Measurements from ENCODE around the gene KDM4B. TPM values are rescaled to one million over a fixed set of nuclear protein-coding genes. Genes with fewer than 3 reads are reported as not detected.

KDM4B gene
- total RNA-seq, 1 experiment from 2014 or later: 35.9 TPM

DNA sequence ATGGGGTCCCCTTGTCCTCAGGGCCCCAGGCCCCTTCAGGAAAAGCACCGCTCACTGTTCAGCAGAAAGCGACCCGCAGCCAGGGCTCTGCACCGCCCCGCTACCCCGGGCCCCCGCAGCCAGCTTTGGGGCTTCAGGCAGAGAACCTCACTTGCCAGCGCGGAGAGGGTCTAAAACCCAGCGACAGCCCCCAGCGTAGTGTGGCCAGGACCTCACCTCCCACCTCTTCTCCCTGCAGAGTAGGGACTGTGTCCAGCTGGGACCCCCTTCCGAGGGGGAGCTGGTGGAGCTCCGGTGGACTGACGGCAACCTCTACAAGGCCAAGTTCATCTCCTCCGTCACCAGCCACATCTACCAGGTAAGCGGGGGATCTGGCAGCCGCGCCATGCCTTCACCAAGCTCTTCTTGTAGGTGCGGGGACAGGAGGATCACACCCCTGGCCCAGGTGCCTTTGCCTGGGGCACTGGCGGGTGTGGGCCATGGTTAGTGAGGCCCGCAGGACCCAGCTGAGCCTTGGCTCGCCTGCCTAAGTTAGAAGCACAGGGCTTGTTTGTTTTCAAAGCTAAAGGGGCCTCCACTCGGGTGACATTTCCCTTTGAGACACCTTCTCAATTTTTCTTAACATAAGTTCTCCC, 175.7 kb downstream of the KDM4B start:
- ChIA-PET RAD21 (ENCODE audit: low non-redundant PET in 1 of 2, low total read pairs in 2 of 2, uncharacterized antibody in 2 of 2, unreplicated experiment in 2 of 2) (no interaction called here), POLR2A (interaction anchor here (0.6 kb wide), 1 partner anchor 53 kb away, joined by 3 read pairs; no protein-coding TSS in a partner anchor), CTCF (interaction anchor here (1.5 kb wide), 1 partner anchor 10 kb away, joined by 4 read pairs; no protein-coding TSS in a partner anchor)
- Histone ChIP-seq H3K9me3 (ENCODE audit: control insufficient read depth in 1 of 2, insufficient read depth in 1 of 2, low read depth in 1 of 2, low read length in 2 of 2) (no peaks in the 10 kb centered on the region), H3K36me3 (ENCODE audit: control insufficient read depth in 1 of 2, insufficient read depth in 2 of 2, low read length in 2 of 2) (no peaks in the 10 kb centered on the region; a peak in 1 of 4 replicates), H4K20me1 (ENCODE audit: insufficient read depth) (no peaks in the 10 kb centered on the region), H2AFZ (ENCODE audit: low read depth, low read length, poor library complexity, severe bottlenecking) (no peak overlapping the region), H3K9ac (ENCODE audit: low read length) (no peak overlapping the region), H3K4me1 (ENCODE audit: control insufficient read depth in 1 of 2, insufficient read depth in 2 of 2, low read length in 2 of 2) (peaks cover 0 to 9% of the 10 kb centered on the region in 2 experiments; a peak in 3 of 4 replicates), H3K79me2 (ENCODE audit: insufficient read depth, low read length) (no peaks in the 10 kb centered on the region), H3K4me2 (ENCODE audit: low read length) (no peak overlapping the region), H3K9me2 (ENCODE audit: insufficient read depth) (no peaks in the 10 kb centered on the region), H3K27ac (ENCODE audit: low read depth, low read length) (no peak overlapping the region), H3K27me3 (ENCODE audit: insufficient read depth, low read length) (no peaks in the 10 kb centered on the region), H3K4me3 (replicated peaks in 1 of 2; ENCODE audit: low read depth in 1 of 2, low read length in 2 of 2) (no peak overlapping the region)
- DNase-seq (ENCODE audit: low read depth, low spot score) (no peak), ATAC-seq (no peak)
- intact Hi-C loops (cut with micrococcal nuclease): no loop called here
- BruUV-seq (replicated peaks): no TSS peak
- TF ChIP-seq ZNF274 (IDR thresholded peaks at IDR 0.05; ENCODE audit: low read depth, low read length) (no peak), ZFX (IDR thresholded peaks at IDR 0.05) (no peak), POLR2A (IDR thresholded peaks at IDR 0.05; ENCODE audit: borderline replicate concordance, extremely low read depth, insufficient read depth, insufficient read length) (no peak), TCF7L2 (IDR thresholded peaks at IDR 0.05; ENCODE audit: borderline replicate concordance, extremely low read depth, insufficient read depth, insufficient read length) (no peak)

DNA sequence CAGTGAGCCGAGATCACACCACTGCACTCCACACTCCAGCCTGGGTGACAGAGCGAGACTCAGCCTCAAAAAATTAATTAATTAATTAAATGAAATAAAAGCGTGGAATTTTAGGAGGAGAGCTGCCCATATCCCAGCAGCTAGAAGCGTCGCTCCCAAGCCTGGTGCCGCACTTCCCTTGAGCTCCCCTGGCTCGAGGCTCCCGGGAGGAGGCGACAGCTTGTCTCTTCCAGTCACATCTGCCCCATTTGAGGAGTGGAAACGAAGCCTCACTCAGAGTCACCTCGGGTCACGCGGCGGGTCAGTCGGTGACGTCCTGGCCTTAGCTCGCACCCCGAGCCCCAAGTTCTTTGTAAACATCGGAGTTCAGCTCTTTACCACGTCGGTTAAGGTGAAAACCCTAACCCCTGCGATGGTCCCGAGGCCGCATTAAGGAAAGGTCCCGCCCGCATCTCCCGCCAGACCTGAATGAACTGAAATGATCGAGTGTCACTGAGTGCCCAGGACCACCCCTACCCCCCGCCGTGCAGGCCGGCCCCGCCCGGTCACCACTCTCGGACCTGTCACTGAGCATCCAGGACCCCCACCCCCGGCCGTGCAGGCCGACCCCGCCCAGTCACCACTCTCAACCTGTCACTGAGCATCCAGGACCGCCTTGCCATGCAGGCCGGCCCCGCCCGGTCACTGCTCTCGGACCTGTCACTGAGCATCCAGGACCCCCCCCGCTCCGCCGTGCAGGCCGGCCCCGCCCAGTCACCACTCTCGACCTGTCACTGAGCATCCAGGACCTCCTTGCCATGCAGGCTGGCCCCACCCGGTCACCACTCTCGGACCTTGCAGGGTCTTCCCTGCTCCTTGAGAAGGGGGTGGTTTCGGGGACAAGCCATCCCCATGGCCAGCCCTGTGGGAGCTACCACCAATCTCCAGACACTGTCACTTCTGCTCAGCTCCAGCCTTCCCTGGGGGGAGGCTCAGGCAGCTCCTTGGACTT, 176.9 kb downstream of the KDM4B start:
- Histone ChIP-seq H3K4me2 (ENCODE audit: low read length) (no peak overlapping the region), H3K4me3 (replicated peaks in 1 of 2; ENCODE audit: low read depth in 1 of 2, low read length in 2 of 2) (no peak overlapping the region), H3K36me3 (ENCODE audit: control insufficient read depth in 1 of 2, insufficient read depth in 2 of 2, low read length in 2 of 2) (no peaks in the 10 kb centered on the region; a peak in 1 of 4 replicates), H2AFZ (ENCODE audit: low read depth, low read length, poor library complexity, severe bottlenecking) (no peak overlapping the region), H3K27ac (ENCODE audit: low read depth, low read length) (no peak overlapping the region), H4K20me1 (ENCODE audit: insufficient read depth) (no peaks in the 10 kb centered on the region), H3K9me2 (ENCODE audit: insufficient read depth) (no peaks in the 10 kb centered on the region), H3K27me3 (ENCODE audit: insufficient read depth, low read length) (no peaks in the 10 kb centered on the region), H3K9me3 (ENCODE audit: control insufficient read depth in 1 of 2, insufficient read depth in 1 of 2, low read depth in 1 of 2, low read length in 2 of 2) (no peaks in the 10 kb centered on the region), H3K9ac (ENCODE audit: low read length) (no peak overlapping the region), H3K79me2 (ENCODE audit: insufficient read depth, low read length) (no peaks in the 10 kb centered on the region), H3K4me1 (ENCODE audit: control insufficient read depth in 1 of 2, insufficient read depth in 2 of 2, low read length in 2 of 2) (peaks cover 0 to 7% of the 10 kb centered on the region in 2 experiments; a peak in 3 of 4 replicates)
- no peak for DNase-seq (ENCODE audit: low read depth, low spot score)
- BruUV-seq (replicated peaks): no TSS peak
- intact Hi-C loops (cut with micrococcal nuclease): no loop called here
- ChIA-PET CTCF (interaction anchor here (0.5 to 1.5 kb wide), 2 partner anchors 9 to 402 kb away, joined by 3 to 4 read pairs; no protein-coding TSS in a partner anchor), RAD21 (ENCODE audit: low non-redundant PET in 1 of 2, low total read pairs in 2 of 2, uncharacterized antibody in 2 of 2, unreplicated experiment in 2 of 2) (no interaction called here), POLR2A (no interaction called here)
- TF ChIP-seq, protein P1, sequence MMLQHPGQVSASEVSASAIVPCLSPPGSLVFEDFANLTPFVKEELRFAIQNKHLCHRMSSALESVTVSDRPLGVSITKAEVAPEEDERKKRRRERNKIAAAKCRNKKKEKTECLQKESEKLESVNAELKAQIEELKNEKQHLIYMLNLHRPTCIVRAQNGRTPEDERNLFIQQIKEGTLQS (IDR thresholded peaks at IDR 0.05): no peak
- TF ChIP-seq FOSL1 (IDR thresholded peaks at IDR 0.05; ENCODE audit: low read depth) (no peak), POLR2AphosphoS5 (IDR thresholded peaks at IDR 0.05; ENCODE audit: low read depth, low read length) (no peak), ELF1 (IDR thresholded peaks at IDR 0.05; ENCODE audit: borderline replicate concordance, low read depth) (no peak), EZH2 (IDR thresholded peaks at IDR 0.05) (no peak), EZH2phosphoT487 (IDR thresholded peaks at IDR 0.05; ENCODE audit: borderline replicate concordance) (no peak), TCF7L2 (IDR thresholded peaks at IDR 0.05; ENCODE audit: borderline replicate concordance, extremely low read depth, insufficient read depth, insufficient read length) (no peak)
- TF ChIP-seq, protein P2, sequence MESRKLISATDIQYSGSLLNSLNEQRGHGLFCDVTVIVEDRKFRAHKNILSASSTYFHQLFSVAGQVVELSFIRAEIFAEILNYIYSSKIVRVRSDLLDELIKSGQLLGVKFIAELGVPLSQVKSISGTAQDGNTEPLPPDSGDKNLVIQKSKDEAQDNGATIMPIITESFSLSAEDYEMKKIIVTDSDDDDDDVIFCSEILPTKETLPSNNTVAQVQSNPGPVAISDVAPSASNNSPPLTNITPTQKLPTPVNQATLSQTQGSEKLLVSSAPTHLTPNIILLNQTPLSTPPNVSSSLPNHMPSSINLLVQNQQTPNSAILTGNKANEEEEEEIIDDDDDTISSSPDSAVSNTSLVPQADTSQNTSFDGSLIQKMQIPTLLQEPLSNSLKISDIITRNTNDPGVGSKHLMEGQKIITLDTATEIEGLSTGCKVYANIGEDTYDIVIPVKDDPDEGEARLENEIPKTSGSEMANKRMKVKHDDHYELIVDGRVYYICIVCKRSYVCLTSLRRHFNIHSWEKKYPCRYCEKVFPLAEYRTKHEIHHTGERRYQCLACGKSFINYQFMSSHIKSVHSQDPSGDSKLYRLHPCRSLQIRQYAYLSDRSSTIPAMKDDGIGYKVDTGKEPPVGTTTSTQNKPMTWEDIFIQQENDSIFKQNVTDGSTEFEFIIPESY (IDR thresholded peaks at IDR 0.05; ENCODE audit: extremely low read depth, insufficient replicate concordance, low read length): no peak
- no peak for ATAC-seq

Data from HCT116 (cell line).